Nephron progenitor cell (in vitro differentiated cells): Measurements from ENCODE around the gene GPR146.
A peak's percentile ranks its signal among the peaks of the same experiment; 100 is the strongest.

Experiments used
- DNase-seq: peaks from one replicate; pipeline ENCODE4 v3.0.0; 2021
- H3K27ac Mint-ChIP-seq: 2 replicates; pipeline ENCODE4 v1.8.0; 2021; ENCODE audit warnings: mild to moderate bottlenecking, moderate library complexity, mixed read lengths
- H3K27me3 Mint-ChIP-seq: 2 replicates; pipeline ENCODE4 v1.8.0; 2021; ENCODE audit warnings: mild to moderate bottlenecking, low read depth, mixed read lengths; ENCODE audit not compliant: poor library complexity
- H3K36me3 Mint-ChIP-seq: 2 replicates; pipeline ENCODE4 v1.8.0; 2021; ENCODE audit warnings: low read depth, mixed read lengths
- H3K4me1 Mint-ChIP-seq: 2 replicates; pipeline ENCODE4 v1.8.0; 2021; ENCODE audit warnings: mixed read lengths
- H3K4me3 Mint-ChIP-seq: 2 replicates; pipeline ENCODE4 v1.8.0; 2021; ENCODE audit warnings: mild to moderate bottlenecking, moderate library complexity, mixed read lengths
- H3K9me3 Mint-ChIP-seq: 2 replicates; pipeline ENCODE4 v1.8.0; 2021; ENCODE audit warnings: mild to moderate bottlenecking, moderate library complexity, mixed read lengths
- CTCF ChIP-seq: fragments of 200-600 bp; sonication (generic); IDR thresholded peaks from 2 replicates; pipeline ENCODE4 v1.5.0; 2021; ENCODE audit warnings: antibody characterized with exemption

Gene GPR146

DNA sequence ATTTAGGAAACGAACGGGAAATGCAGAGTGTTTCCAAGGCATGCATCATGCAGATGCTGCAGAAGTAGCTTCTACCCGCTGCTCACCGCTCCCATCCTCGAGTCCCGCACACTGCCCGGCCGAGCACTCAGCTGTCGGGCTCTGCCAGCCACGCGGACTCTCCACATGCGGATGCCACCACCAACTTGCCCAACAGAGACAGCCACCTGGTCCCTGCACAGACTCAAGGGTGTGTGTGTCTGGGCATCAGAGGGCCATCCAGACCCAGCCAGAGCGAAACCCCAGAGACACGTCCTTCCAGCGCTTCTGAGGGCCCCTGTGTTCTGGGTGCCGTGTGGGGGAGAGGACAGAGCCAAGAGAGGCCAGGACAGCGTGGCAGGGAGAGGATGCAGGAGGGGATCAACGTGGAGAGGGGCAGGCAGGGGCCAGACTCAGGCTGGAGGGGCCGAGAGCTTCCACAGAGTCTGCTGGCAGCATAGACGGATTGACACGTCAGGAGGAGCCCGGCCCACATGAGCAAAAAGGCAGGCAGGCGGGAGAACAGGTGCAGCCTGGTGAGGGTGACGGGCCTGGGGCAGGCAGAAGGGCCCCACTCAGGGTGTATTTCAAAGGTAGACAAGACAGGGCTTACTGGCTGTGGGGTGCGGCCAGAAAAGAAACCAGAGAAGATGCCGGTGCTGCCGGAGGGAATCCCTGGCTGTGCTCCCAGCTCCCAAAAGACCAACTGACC, 61.9 kb downstream of the GPR146 start:
- Mint-ChIP-seq H3K36me3 (no peaks in the 10 kb centered on the region), H3K27me3 (no peaks in the 10 kb centered on the region), H3K4me1 (peaks cover 78% of the 10 kb centered on the region), H3K27ac (peak overlapping the region; percentile 67), H3K4me3 (no peak overlapping the region), H3K9me3 (no peaks in the 10 kb centered on the region)
- no peak for DNase-seq
- no peak for TF ChIP-seq CTCF

GRCh38 chr7:1106793-1107421, 62.6 kb downstream of the GPR146 start:
- no peaks in the 10 kb centered on the region for H3K9me3 Mint-ChIP-seq
- no peak overlapping the region for H3K4me3 Mint-ChIP-seq
- H3K4me1 Mint-ChIP-seq, result peaks cover 71% of the 10 kb centered on the region
- no peaks in the 10 kb centered on the region for H3K27me3 Mint-ChIP-seq
- no peaks in the 10 kb centered on the region for H3K36me3 Mint-ChIP-seq
- TF ChIP-seq CTCF, result no peak
- H3K27ac Mint-ChIP-seq, result no peak overlapping the region
- DNase-seq, result no peak

DNA sequence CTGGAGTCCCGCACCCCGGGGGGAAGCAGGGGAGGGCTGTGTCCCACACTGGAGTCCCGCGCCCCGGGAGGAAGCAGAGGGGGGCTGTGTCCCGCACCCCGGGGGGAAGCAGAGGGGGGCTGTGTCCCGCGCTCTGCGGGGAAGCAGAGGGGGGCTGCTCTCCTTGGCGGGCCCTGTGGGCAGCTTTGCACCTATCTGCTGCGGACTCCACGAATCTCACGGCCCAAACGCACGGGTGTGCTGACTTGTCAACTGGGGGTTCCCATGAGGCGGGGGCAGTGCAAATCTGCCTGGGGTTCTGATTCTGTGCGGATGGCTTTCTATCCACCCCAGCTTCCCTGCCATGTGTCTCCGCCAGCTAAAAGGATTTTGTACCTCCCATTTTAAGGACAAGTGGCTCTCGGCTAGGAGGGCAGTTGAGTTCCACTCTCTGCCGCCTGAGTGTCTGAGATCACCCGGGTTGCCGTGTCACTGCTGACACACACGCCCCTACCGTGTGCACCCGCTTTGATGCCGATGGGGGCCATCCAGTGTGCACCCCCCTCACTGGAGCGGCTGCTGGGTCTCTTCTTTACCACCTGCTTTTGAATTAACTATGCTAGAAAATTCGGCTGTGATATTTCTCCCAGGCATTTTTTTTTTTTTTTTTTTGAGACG, 64.0 kb downstream of the GPR146 start:
- H3K27ac Mint-ChIP-seq, result peak overlapping the region; percentile 94
- peaks cover 2% of the 10 kb centered on the region for H3K36me3 Mint-ChIP-seq
- H3K27me3 Mint-ChIP-seq, result no peaks in the 10 kb centered on the region
- no peak overlapping the region for H3K4me3 Mint-ChIP-seq
- no peak for DNase-seq
- no peaks in the 10 kb centered on the region for H3K9me3 Mint-ChIP-seq
- TF ChIP-seq CTCF, result no peak
- H3K4me1 Mint-ChIP-seq, result peaks cover 64% of the 10 kb centered on the region
